HepG2 (cell line): Measurements from ENCODE around the gene GRK4. TPM values are rescaled to one million over a fixed set of nuclear protein-coding genes. Genes with fewer than 3 reads are reported as not detected.
A peak's percentile ranks its signal among the peaks of the same experiment; 100 is the strongest.

Source experiments
- DNMT3B ChIP-seq: conservative IDR thresholded peaks from 2 replicates; pipeline ENCODE4 v1.6.1; 2016; ENCODE audit warnings: missing biosample characterization, control low read depth
- ETS1 ChIP-seq: sonication (generic); formaldehyde crosslinking; IDR thresholded peaks from 2 replicates; pipeline ENCODE4 v1.4.0; 2020; ENCODE audit warnings: missing genetic modification reagents
- FIP1L1 ChIP-seq: fragments of 200-400 bp; formaldehyde crosslinking; IDR thresholded peaks from 2 replicates; pipeline ENCODE4 v1.6.1; 2018; ENCODE audit warnings: low read depth, mild to moderate bottlenecking, low read length, moderate library complexity, borderline replicate concordance; ENCODE audit not compliant: insufficient read depth
- HNRNPH1 ChIP-seq: fragments of 200-400 bp; formaldehyde crosslinking; optimal IDR thresholded peaks from 2 replicates; pipeline ENCODE3; 2017; ENCODE audit warnings: mild to moderate bottlenecking, low read depth, low read length
- KDM3A ChIP-seq: IDR thresholded peaks from 2 replicates; pipeline ENCODE4 v1.6.1; 2018; ENCODE audit warnings: low read depth, missing compliant biosample characterization
- MBNL3 ChIP-seq: fragments of 250-450 bp; sonication (Bioruptor Pico); conservative IDR thresholded peaks from 2 replicates; pipeline ENCODE4 v1.8.0; 2022; ENCODE audit warnings: mild to moderate bottlenecking, inconsistent platforms
- MTA1 ChIP-seq: sonication (generic); formaldehyde crosslinking; IDR thresholded peaks from 2 replicates; pipeline ENCODE4 v1.4.0; 2020; ENCODE audit warnings: missing genetic modification reagents, mild to moderate bottlenecking, borderline replicate concordance
- NFE2L1 ChIP-seq: sonication (generic); formaldehyde crosslinking; IDR thresholded peaks from 2 replicates; pipeline ENCODE4 v1.4.0; 2020; ENCODE audit warnings: missing genetic modification reagents, mild to moderate bottlenecking, borderline replicate concordance
- TBP ChIP-seq: sonication (generic); formaldehyde crosslinking; IDR thresholded peaks from 2 replicates; pipeline ENCODE4 v1.5.0; 2020; ENCODE audit warnings: missing genetic modification reagents
- TP53 ChIP-seq: sonication (generic); formaldehyde crosslinking; conservative IDR thresholded peaks from 2 replicates; pipeline ENCODE4 v1.4.0; 2020; ENCODE audit warnings: missing genetic modification reagents
- ZBTB20 ChIP-seq: sonication (generic); formaldehyde crosslinking; IDR thresholded peaks from 2 replicates; pipeline ENCODE4 v1.8.1; 2023; ENCODE audit warnings: missing genetic modification reagents, low read depth, mild to moderate bottlenecking, borderline replicate concordance
- ZNF512 ChIP-seq: sonication (generic); formaldehyde crosslinking; IDR thresholded peaks from 2 replicates; pipeline ENCODE4 v1.4.0; 2020; ENCODE audit warnings: mild to moderate bottlenecking, missing genetic modification reagents
- ZNF546 ChIP-seq: sonication (generic); formaldehyde crosslinking; conservative IDR thresholded peaks from 2 replicates; pipeline ENCODE4 v1.8.1; 2023; ENCODE audit warnings: mild to moderate bottlenecking, missing genetic modification reagents
- ZNF563 ChIP-seq: sonication (generic); formaldehyde crosslinking; IDR thresholded peaks from 2 replicates; pipeline ENCODE4 v1.8.0; 2022; ENCODE audit warnings: mild to moderate bottlenecking, moderate library complexity, missing genetic modification reagents
- ZNF646 ChIP-seq: sonication (generic); formaldehyde crosslinking; IDR thresholded peaks from 2 replicates; pipeline ENCODE4 v1.9.0; 2021; ENCODE audit warnings: mild to moderate bottlenecking, missing genetic modification reagents
- ZNF652 ChIP-seq: IDR thresholded peaks from 2 replicates; pipeline ENCODE4 v1.6.1; 2016; ENCODE audit warnings: low read depth, borderline replicate concordance
- polyA plus RNA-seq, 8 experiments: library from polyadenylated mRNA; depleted of rRNA in 3 of 8; stranded (reverse) in 7 of 8; unstranded in 1 of 8; fragments of >200 nt; fragmentation: Illumina TruSeq in 4 of 8; extraction: Trizol in 4 of 8; gene quantifications; 2 replicates each; pipeline versions ENCODE4 v1.2.1 to v1.2.3, GENCODE V29; 2011 to 2016; ENCODE audit warnings: low read depth in 4 of 8, missing spikeins in 1 of 8, mixed read lengths in 1 of 8; ENCODE audit not compliant: insufficient read depth in 1 of 8
- total RNA-seq, 5 experiments: library from RNA; depleted of rRNA; stranded (reverse); fragments of >200 nt; fragmentation: Illumina TruSeq; extraction: Trizol; gene quantifications; 2 replicates each; pipeline ENCODE4 v1.2.3, GENCODE V29; 2016; ENCODE audit warnings: low read depth in 1 of 5
- TF ChIP-seq, protein P1 (sequence below): sonication (generic); formaldehyde crosslinking; IDR thresholded peaks from 2 replicates; pipeline ENCODE4 v1.8.1; 2023; ENCODE audit warnings: missing genetic modification reagents, mild to moderate bottlenecking, borderline replicate concordance
- TF ChIP-seq, protein P2 (sequence below): sonication (generic); formaldehyde crosslinking; IDR thresholded peaks from 2 replicates; pipeline ENCODE4 v1.8.0; 2022; ENCODE audit warnings: mild to moderate bottlenecking, missing genetic modification reagents, moderate library complexity

Gene GRK4
- total and polyA plus RNA-seq, 2 of the 13 experiments (the other 11 are each of a cell fraction or from before 2014, with no cell fraction given) = 1.8 to 2.0 TPM

GRCh38 chr4:2963175-2963965 lies at the start of gene GRK4, which contains the start of gene NOP14 (continued):
- TF ChIP-seq ZNF546 (peak; percentile 73; the same call in 1 of the 2 replicates), HNRNPH1 (no peak), ETS1 (CRISPR knock-in tag) (0 out of 2 replicates have a peak, but pooled peaks have one; percentile 82), KDM3A (CRISPR knock-in tag) (peak; percentile 70), ZNF652 (no peak), TP53 (CRISPR knock-in tag) (no peak), TBP (peak; percentile 91; the same call in 1 of the 2 replicates), MTA1 (CRISPR knock-in tag) (peak; percentile 91), DNMT3B (CRISPR knock-in tag) (no peak; the same call in 1 of the 2 replicates), NFE2L1 (CRISPR knock-in tag) (no peak; the same call in 1 of the 2 replicates), FIP1L1 (no peak), ZNF563 (CRISPR knock-in tag) (peak; percentile 96), ZBTB20 (CRISPR knock-in tag) (no peak), ZNF512 (no peak), MBNL3 (CRISPR knock-in tag) (no peak), ZNF646 (CRISPR knock-in tag) (no peak)
- TF ChIP-seq, protein P1, sequence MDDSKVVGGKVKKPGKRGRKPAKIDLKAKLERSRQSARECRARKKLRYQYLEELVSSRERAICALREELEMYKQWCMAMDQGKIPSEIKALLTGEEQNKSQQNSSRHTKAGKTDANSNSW (CRISPR knock-in tag) = peak; percentile 93; the same call in 1 of the 2 replicates
- TF ChIP-seq, protein P2, sequence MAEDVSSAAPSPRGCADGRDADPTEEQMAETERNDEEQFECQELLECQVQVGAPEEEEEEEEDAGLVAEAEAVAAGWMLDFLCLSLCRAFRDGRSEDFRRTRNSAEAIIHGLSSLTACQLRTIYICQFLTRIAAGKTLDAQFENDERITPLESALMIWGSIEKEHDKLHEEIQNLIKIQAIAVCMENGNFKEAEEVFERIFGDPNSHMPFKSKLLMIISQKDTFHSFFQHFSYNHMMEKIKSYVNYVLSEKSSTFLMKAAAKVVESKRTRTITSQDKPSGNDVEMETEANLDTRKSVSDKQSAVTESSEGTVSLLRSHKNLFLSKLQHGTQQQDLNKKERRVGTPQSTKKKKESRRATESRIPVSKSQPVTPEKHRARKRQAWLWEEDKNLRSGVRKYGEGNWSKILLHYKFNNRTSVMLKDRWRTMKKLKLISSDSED (CRISPR knock-in tag) = 0 out of 2 replicates have a peak, but pooled peaks have one; percentile 22
